ENCODE results near the gene SLC39A7.

Gene SLC39A7

DNA sequence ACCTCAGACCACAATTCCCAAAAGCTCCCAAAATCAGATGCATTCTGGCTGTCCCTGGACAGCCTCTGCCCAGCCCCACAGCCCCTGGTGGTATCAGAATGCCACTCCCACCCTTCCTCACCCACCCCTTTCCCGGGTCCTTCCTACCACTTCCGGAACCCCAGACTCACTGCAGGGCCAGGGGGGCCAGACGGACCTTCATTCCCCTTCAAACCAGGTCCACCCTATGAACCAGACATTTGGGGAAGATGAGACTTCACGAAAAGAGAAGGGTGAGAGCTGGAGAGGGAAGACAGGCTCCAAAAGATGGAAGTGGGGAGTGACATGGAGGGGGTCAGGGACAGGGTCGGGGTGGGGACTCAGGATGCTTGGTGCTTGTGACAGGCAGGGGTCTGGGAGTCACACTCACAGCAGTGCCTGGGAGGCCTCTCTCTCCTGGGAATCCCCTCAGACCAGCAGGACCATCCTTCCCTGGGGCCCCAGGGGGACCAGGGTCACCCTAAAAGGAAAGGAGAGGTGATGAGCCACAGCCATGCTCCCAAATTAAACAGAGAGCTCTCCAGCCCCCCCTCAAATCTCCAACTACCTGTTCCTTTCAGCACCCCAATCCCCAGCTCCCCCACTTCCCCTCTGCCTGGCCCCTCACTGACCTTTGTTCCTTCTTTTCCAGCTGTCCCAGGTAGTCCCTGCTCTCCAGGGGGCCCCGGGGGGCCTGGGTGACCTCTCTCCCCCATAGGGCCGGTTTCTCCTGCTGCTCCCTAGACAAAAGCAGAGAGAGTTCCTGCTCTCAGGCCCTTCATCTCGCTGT is 28.6 kb upstream of the SLC39A7 start:
- Mint-ChIP-seq H3K4me1 (no peaks in the 10 kb centered on the region), H3K27ac (no peak overlapping the region), H3K4me3 (no peak overlapping the region), H3K27me3 (ENCODE audit: low read depth) (peaks cover 21% of the 10 kb centered on the region), H3K9me3 (no peaks in the 10 kb centered on the region), H3K36me3 (ENCODE audit: low read depth) (no peaks in the 10 kb centered on the region)
- TF ChIP-seq, protein P1, sequence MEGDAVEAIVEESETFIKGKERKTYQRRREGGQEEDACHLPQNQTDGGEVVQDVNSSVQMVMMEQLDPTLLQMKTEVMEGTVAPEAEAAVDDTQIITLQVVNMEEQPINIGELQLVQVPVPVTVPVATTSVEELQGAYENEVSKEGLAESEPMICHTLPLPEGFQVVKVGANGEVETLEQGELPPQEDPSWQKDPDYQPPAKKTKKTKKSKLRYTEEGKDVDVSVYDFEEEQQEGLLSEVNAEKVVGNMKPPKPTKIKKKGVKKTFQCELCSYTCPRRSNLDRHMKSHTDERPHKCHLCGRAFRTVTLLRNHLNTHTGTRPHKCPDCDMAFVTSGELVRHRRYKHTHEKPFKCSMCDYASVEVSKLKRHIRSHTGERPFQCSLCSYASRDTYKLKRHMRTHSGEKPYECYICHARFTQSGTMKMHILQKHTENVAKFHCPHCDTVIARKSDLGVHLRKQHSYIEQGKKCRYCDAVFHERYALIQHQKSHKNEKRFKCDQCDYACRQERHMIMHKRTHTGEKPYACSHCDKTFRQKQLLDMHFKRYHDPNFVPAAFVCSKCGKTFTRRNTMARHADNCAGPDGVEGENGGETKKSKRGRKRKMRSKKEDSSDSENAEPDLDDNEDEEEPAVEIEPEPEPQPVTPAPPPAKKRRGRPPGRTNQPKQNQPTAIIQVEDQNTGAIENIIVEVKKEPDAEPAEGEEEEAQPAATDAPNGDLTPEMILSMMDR (IDR thresholded peaks at IDR 0.05; ENCODE audit: unreplicated experiment in 3 of 3), result no peak

- H3K27ac Mint-ChIP-seq, result no peak overlapping the region
These were observed 27.8 kb upstream of the SLC39A7 start for GRCh38 chr6:33172688-33173534.

DNA sequence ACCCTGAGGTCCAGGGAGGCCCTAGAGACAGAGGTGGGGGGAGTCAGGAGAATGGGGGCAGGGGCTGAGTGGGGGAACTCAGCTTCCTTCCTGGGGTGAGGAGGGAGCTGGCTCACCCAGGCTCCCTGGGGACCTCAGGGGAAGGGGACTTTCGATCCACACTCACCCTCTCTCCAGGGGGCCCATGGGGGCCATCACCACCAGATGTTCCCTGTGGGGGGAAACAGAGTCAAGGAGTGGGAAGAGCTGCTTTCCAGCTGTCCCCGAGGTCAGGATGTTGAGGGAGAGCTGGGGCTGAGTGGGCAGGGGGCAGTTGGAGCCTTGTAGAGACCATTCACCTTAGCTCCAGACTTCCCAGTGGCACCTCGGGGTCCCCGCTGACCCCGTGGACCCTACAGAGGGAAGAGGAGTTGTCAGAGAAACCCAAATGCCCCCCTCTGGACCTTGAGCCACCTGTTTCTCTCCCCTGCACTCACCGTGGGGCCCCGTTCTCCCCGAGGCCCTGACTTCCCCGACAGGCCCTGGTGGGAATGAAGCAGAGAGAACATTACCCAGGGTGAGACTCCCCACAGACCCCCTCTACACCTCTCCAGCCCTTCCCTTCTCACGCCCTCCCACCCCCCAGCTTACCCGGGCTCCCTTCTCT is 27.0 kb upstream of the SLC39A7 start:
- TF ChIP-seq, protein P1 (IDR thresholded peaks at IDR 0.05; ENCODE audit: unreplicated experiment in 3 of 3), result no peak
- Mint-ChIP-seq H3K4me1 (no peaks in the 10 kb centered on the region), H3K27ac (no peak overlapping the region), H3K36me3 (ENCODE audit: low read depth) (no peaks in the 10 kb centered on the region), H3K27me3 (ENCODE audit: low read depth) (peaks cover 18% of the 10 kb centered on the region), H3K9me3 (no peaks in the 10 kb centered on the region), H3K4me3 (no peak overlapping the region)

More at GRCh38 chr6:33172688-33173534, 27.8 kb upstream of the SLC39A7 start:
- peaks cover 21% of the 10 kb centered on the region for H3K27me3 Mint-ChIP-seq (ENCODE audit: low read depth)
- no peaks in the 10 kb centered on the region for H3K4me1 Mint-ChIP-seq
- H3K36me3 Mint-ChIP-seq (ENCODE audit: low read depth), result no peaks in the 10 kb centered on the region
- TF ChIP-seq, protein P1 (IDR thresholded peaks at IDR 0.05; ENCODE audit: unreplicated experiment in 3 of 3), result peak in 2 of 3 experiments; percentile 13 to 39
- peak overlapping the region in 1 of 3 experiments; percentile 19 for H3K4me3 Mint-ChIP-seq
- no peaks in the 10 kb centered on the region for H3K9me3 Mint-ChIP-seq

DNA sequence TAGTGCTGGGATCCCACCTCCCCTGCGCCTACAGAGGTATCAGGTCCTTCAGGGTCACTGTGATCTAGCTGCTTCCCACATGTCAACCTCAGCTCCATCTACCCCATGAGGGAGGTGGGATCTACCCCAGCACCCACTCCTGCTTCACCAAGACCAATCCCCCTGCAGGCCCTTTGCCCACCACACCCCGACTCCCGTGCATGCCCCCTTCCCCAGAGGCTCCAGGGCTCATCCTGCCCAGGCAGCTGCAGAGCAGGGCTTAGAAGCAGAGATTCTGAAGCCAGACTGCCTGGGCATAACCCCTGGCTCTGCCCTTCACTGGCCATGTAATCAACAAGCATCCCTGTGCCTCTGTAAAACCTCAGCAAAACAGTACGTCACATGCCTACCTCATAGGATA is 25.9 kb upstream of the SLC39A7 start:
- Mint-ChIP-seq H3K36me3 (ENCODE audit: low read depth) (no peaks in the 10 kb centered on the region), H3K4me1 (no peaks in the 10 kb centered on the region), H3K27me3 (ENCODE audit: low read depth) (peaks cover 14% of the 10 kb centered on the region), H3K4me3 (no peak overlapping the region), H3K9me3 (no peaks in the 10 kb centered on the region), H3K27ac (peak overlapping the region in 1 of 3 experiments; percentile 37)
- TF ChIP-seq, protein P1 (IDR thresholded peaks at IDR 0.05; ENCODE audit: unreplicated experiment in 3 of 3), result no peak

DNA sequence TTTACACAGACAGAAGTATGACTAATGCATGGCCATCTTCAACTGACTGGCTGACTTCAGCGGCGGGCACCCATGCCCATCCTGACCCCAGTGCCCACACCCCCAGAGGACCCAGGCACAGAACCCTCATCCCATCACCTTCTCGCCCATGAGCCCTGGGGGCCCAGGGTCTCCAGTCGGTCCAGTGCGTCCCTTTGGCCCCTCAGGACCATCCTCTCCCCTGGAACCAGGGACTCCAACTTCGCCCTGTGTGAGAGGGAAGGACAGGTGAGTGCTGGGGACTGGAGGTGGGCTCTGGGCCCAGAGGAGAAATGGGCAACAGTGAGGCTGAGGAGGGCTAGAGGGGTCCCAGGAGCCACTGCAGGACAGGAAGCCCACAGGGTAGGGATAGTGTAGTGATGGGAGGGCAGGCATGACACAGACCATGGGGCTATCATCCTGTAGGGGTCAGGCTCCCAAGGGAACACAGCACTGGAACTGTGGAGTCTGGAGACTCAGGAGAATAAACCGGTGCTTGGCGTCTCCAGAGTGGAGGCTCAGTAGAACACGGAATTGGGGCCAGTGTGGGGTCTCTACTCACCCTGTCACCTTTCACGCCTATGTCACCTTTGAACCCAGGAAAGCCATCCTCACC is 25.1 kb upstream of the SLC39A7 start:
- no peak overlapping the region for H3K27ac Mint-ChIP-seq
- no peaks in the 10 kb centered on the region for H3K36me3 Mint-ChIP-seq (ENCODE audit: low read depth)
- H3K4me3 Mint-ChIP-seq, result no peak overlapping the region
- no peaks in the 10 kb centered on the region for H3K9me3 Mint-ChIP-seq
- TF ChIP-seq, protein P1 (IDR thresholded peaks at IDR 0.05; ENCODE audit: unreplicated experiment in 3 of 3), result no peak
- H3K27me3 Mint-ChIP-seq (ENCODE audit: low read depth), result peaks cover 17% of the 10 kb centered on the region
- H3K4me1 Mint-ChIP-seq, result no peaks in the 10 kb centered on the region
